Kidney (tissue), 14 donors: ENCODE results near the gene IER3. TPM values are rescaled to one million over a fixed set of nuclear protein-coding genes. Genes with fewer than 3 reads are reported as not detected.
A peak's percentile ranks its signal among the peaks of the same experiment; 100 is the strongest.

Experiments used
- DNase-seq, 5 donors: peaks; one replicate each; pipeline ENCODE4 v3.0.0-alpha.2; 2013 to 2020
- FAIRE-seq: peaks from 2 replicates; lab custom pipeline; 2012; peaks lifted over from hg19 to GRCh38; lab: Jason Lieb, UNC
- H3K27ac ChIP-seq, 2 donors: one replicate each; pipeline ENCODE4 v1.7.0; 2013; ENCODE audit warnings: low read depth in 2 of 2, low read length in 2 of 2, inconsistent platforms in 1 of 2
- H3K27me3 ChIP-seq: one replicate; pipeline ENCODE4 v1.7.1; 2013; ENCODE audit warnings: low read length, inconsistent platforms; ENCODE audit not compliant: control insufficient read depth, insufficient read depth
- H3K36me3 ChIP-seq, 3 donors: one replicate each; pipeline versions ENCODE4 v1.7.0 to v1.7.1; 2013; ENCODE audit warnings: low read length in 3 of 3, control low read depth in 1 of 3, inconsistent platforms in 1 of 3; ENCODE audit not compliant: insufficient read depth in 3 of 3, control insufficient read depth in 2 of 3
- H3K4me1 ChIP-seq, 3 donors: one replicate each; pipeline versions ENCODE4 v1.7.0 to v1.7.1; 2013; ENCODE audit warnings: low read length in 3 of 3, inconsistent platforms in 1 of 3, low read depth in 1 of 3; ENCODE audit not compliant: control insufficient read depth in 2 of 3, insufficient read depth in 2 of 3
- H3K4me3 ChIP-seq, 3 donors: one replicate each; pipeline versions ENCODE4 v1.7.0 to v1.8.1; 2013; ENCODE audit warnings: low read length in 3 of 3, control low read depth in 1 of 3, inconsistent platforms in 1 of 3
- H3K9ac ChIP-seq, 3 donors: one replicate each; pipeline versions ENCODE4 v1.7.0 to v1.7.1; 2013; ENCODE audit warnings: low read length in 3 of 3, control low read depth in 1 of 3, inconsistent platforms in 1 of 3
- H3K9me3 ChIP-seq, 3 donors: one replicate each; pipeline versions ENCODE4 v1.7.0 to v1.7.1; 2013; ENCODE audit warnings: low read length in 3 of 3, control low read depth in 1 of 3, inconsistent platforms in 1 of 3; ENCODE audit not compliant: control insufficient read depth in 2 of 3, insufficient read depth in 1 of 3
- intact Hi-C: fragments of 100-400 bp; cut with DNase I; formaldehyde crosslinking; loops from one replicate; pipeline ENCODE4 v1.11.1; 2022
- polyA plus RNA-seq: library from polyadenylated mRNA; stranded (reverse); fragments of 350-450 nt; fragmentation: Illumina TruSeq; extraction: RNeasy Lipid Tissue Mini Kit (QIAGEN cat#74804); gene quantifications from one replicate; pipeline ENCODE4 v1.2.3, GENCODE V29; 2014; ENCODE audit warnings: low read depth, low replicate concordance; ENCODE audit not compliant: insufficient read depth
- total RNA-seq: library from RNA; stranded (reverse); fragmentation: NEBNext Ultra II Directional; extraction: Animal tissue kit (Norgen Biotek cat#: 25700); gene quantifications from one replicate; pipeline ENCODE4 v1.2.1, GENCODE V29; 2021
- TF ChIP-seq, protein P1 (sequence below): IDR thresholded peaks from 3 replicates; pipeline ENCODE4 v1.5.1; 2012; ENCODE audit warnings: mild to moderate bottlenecking, moderate library complexity, borderline replicate concordance; ENCODE audit not compliant: insufficient read depth; ENCODE audit errors: extremely low read depth
- donor health status: control.
- donor health status: control.
- donor health status: control.
- donor health status: control.
- donor health status: control.
- donor health status: DM: yes; HTN: yes; CAD: no.
- donor health status: Normal renal cell carcinoma (clear cell type).

The IER3 gene
- total and polyA plus RNA-seq, 2 donors from 2014 or later: 59.5 to 94.3 TPM

DNA sequence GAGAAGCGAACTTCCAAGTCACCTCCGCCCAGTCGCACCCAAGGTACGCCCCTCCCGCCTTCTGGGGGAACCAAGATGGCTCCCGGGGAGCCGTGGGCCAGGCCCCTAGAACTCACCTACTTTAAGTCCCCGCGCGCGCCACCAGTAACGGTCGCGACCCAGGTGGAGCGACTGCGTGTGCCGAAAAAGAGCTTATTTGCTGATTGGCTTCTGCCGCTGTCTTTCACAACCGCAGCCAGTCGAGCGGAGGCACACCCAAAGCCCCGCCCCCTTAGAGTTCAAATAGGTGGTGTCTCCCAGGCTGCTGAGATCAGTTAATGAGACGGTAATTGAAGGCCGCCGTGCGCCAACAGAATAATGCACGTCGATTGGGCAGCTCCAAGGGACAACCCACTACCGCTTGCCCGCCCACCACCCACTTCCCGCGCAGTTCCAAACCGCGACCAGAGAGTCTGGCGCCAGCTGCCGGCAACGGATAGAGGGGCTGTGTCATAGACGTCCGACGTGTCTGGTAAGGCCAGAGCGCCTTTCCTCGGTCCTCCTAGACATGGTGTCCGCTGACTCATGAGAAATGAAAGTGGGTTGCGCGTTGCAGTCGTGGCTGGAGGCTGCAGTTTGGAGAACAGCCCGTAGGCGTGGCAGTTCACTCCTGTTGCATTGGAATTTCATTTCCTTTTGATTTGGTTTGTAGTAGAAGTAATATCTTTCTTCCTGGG, 27.1 kb downstream of the IER3 start, which contains the start of gene MDC1:
Gene MDC1 (minus strand): TSS at position 153 of the 716 bp plus-strand sequence. CDS start 2,106 bp downstream, outside the sequence.
- intact Hi-C loops: no loop called here
- H3K36me3 ChIP-seq: peaks cover 0 to 15% (median 8%) of the 10 kb centered on the region in 3 donors
- TF ChIP-seq, protein P1, sequence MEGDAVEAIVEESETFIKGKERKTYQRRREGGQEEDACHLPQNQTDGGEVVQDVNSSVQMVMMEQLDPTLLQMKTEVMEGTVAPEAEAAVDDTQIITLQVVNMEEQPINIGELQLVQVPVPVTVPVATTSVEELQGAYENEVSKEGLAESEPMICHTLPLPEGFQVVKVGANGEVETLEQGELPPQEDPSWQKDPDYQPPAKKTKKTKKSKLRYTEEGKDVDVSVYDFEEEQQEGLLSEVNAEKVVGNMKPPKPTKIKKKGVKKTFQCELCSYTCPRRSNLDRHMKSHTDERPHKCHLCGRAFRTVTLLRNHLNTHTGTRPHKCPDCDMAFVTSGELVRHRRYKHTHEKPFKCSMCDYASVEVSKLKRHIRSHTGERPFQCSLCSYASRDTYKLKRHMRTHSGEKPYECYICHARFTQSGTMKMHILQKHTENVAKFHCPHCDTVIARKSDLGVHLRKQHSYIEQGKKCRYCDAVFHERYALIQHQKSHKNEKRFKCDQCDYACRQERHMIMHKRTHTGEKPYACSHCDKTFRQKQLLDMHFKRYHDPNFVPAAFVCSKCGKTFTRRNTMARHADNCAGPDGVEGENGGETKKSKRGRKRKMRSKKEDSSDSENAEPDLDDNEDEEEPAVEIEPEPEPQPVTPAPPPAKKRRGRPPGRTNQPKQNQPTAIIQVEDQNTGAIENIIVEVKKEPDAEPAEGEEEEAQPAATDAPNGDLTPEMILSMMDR: peak; percentile 21
- FAIRE-seq (peak; percentile 98), DNase-seq (peak; percentile 99 to 100 (median 100))
- H3K9ac ChIP-seq: peak within 1 kb of the TSS; percentile 12 to 99 (median 86)
- no peaks in the 10 kb centered on the region for H3K9me3 ChIP-seq
- H3K4me1 ChIP-seq: peaks cover 0 to 4% (median 4%) of the 10 kb centered on the region in 3 donors
- peak within 1 kb of the TSS; percentile 84 to 88 for H3K27ac ChIP-seq
- H3K4me3 ChIP-seq: peak within 1 kb of the TSS; percentile 71 to 99 (median 78)
- H3K27me3 ChIP-seq: no peaks in the 10 kb centered on the region

DNA sequence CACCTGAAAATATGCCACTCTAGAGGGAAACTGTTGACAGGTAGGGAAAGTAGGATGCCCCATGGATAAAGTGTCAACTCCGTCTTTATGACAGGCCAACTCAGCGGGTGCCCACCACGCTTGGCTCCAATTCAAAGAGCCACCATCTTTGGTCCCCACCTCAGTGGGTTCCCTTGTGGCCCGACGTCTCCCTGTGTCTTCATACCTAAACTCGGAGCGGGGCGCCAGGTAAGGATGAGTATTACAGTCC, 27.5 kb downstream of the IER3 start:
- FAIRE-seq (no peak), DNase-seq (no peak)
- H3K9me3 ChIP-seq: no peaks in the 10 kb centered on the region
- H3K27me3 ChIP-seq: no peaks in the 10 kb centered on the region
- peak overlapping the region; percentile 84 to 88 for H3K27ac ChIP-seq
- peaks cover 0 to 4% (median 4%) of the 10 kb centered on the region in 3 donors for H3K4me1 ChIP-seq
- TF ChIP-seq, protein P1: no peak
- H3K4me3 ChIP-seq: peak overlapping the region; percentile 63 to 99 (median 71)
- peak overlapping the region in 2 of 3 donors; percentile 74 for H3K9ac ChIP-seq
- peaks cover 0 to 20% (median 11%) of the 10 kb centered on the region in 3 donors for H3K36me3 ChIP-seq
- intact Hi-C loops: no loop called here

DNA sequence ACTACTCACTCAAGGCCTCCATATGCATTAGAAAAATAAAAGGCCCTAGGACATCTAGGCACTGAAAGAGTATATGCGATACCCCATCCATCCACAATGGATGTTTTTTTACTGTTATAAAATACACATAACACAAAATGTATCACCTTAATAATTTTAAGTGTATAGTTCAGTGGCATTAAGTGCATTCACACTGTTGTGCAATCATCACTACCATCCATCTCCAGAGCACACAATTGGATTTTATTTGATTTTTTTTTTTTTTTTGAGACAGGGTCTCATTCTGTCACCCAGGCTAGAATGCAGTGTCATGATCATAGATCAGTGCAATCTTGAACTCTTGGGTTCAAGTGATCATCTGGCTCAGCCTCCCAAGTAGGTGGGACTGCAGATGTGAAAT, 30.1 kb downstream of the IER3 start:
- H3K9me3 ChIP-seq: no peaks in the 10 kb centered on the region
- H3K4me3 ChIP-seq: no peak overlapping the region
- no peak overlapping the region for H3K27ac ChIP-seq
- DNase-seq: no peak
- peaks cover 4 to 34% (median 16%) of the 10 kb centered on the region in 3 donors for H3K36me3 ChIP-seq
- intact Hi-C loops: no loop called here
- peaks cover 0 to 11% (median 7%) of the 10 kb centered on the region in 3 donors for H3K4me1 ChIP-seq
- no peaks in the 10 kb centered on the region for H3K27me3 ChIP-seq
- TF ChIP-seq, protein P1: no peak
- no peak for FAIRE-seq
- H3K9ac ChIP-seq: no peak overlapping the region
